Neural cell (in vitro differentiated cells): Measurements from ENCODE around the gene TSACC.
"Not testable (repeated sequence)": the region's sequence is repeated elsewhere in the genome, so short reads cannot be mapped to it uniquely, and the experiment has no call there.

Experiments used
- EP300 ChIP-seq: fragments of 450-650 bp; conservative IDR thresholded peaks from 2 replicates; pipeline ENCODE4 v1.6.1; 2014; ENCODE audit warnings: antibody characterized with exemption, mild to moderate bottlenecking, moderate library complexity; ENCODE audit not compliant: poor library complexity, severe bottlenecking
- POLR2AphosphoS5 ChIP-seq: IDR thresholded peaks from 2 replicates; pipeline ENCODE4 v1.6.1; 2012
- TAF1 ChIP-seq: IDR thresholded peaks from 2 replicates; pipeline ENCODE4 v1.6.1; 2012; ENCODE audit warnings: low read depth
- TF ChIP-seq, protein P1 (sequence below): fragments of 450-650 bp; IDR thresholded peaks from 2 replicates; pipeline ENCODE4 v1.5.1; 2014; ENCODE audit warnings: antibody characterized with exemption, mild to moderate bottlenecking, moderate library complexity; ENCODE audit not compliant: poor library complexity, severe bottlenecking
- TF ChIP-seq, protein P2 (sequence below): IDR thresholded peaks from 2 replicates; pipeline ENCODE4 v1.6.1; 2012; ENCODE audit warnings: borderline replicate concordance

GRCh38 chr1:156323179-156323578, 15.1 kb upstream of the TSACC start:
- TF ChIP-seq, protein P1, sequence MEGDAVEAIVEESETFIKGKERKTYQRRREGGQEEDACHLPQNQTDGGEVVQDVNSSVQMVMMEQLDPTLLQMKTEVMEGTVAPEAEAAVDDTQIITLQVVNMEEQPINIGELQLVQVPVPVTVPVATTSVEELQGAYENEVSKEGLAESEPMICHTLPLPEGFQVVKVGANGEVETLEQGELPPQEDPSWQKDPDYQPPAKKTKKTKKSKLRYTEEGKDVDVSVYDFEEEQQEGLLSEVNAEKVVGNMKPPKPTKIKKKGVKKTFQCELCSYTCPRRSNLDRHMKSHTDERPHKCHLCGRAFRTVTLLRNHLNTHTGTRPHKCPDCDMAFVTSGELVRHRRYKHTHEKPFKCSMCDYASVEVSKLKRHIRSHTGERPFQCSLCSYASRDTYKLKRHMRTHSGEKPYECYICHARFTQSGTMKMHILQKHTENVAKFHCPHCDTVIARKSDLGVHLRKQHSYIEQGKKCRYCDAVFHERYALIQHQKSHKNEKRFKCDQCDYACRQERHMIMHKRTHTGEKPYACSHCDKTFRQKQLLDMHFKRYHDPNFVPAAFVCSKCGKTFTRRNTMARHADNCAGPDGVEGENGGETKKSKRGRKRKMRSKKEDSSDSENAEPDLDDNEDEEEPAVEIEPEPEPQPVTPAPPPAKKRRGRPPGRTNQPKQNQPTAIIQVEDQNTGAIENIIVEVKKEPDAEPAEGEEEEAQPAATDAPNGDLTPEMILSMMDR = not testable (repeated sequence)
- TF ChIP-seq EP300, TAF1, POLR2AphosphoS5: not testable (repeated sequence)
- TF ChIP-seq, protein P2, sequence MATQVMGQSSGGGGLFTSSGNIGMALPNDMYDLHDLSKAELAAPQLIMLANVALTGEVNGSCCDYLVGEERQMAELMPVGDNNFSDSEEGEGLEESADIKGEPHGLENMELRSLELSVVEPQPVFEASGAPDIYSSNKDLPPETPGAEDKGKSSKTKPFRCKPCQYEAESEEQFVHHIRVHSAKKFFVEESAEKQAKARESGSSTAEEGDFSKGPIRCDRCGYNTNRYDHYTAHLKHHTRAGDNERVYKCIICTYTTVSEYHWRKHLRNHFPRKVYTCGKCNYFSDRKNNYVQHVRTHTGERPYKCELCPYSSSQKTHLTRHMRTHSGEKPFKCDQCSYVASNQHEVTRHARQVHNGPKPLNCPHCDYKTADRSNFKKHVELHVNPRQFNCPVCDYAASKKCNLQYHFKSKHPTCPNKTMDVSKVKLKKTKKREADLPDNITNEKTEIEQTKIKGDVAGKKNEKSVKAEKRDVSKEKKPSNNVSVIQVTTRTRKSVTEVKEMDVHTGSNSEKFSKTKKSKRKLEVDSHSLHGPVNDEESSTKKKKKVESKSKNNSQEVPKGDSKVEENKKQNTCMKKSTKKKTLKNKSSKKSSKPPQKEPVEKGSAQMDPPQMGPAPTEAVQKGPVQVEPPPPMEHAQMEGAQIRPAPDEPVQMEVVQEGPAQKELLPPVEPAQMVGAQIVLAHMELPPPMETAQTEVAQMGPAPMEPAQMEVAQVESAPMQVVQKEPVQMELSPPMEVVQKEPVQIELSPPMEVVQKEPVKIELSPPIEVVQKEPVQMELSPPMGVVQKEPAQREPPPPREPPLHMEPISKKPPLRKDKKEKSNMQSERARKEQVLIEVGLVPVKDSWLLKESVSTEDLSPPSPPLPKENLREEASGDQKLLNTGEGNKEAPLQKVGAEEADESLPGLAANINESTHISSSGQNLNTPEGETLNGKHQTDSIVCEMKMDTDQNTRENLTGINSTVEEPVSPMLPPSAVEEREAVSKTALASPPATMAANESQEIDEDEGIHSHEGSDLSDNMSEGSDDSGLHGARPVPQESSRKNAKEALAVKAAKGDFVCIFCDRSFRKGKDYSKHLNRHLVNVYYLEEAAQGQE = not testable (repeated sequence)
